B cell (primary cell): ENCODE results near the gene DEPDC4. TPM values are rescaled to one million over a fixed set of nuclear protein-coding genes. Genes with fewer than 3 reads are reported as not detected.

Experiments
- ATAC-seq: fragments of 200-7000 bp; cut with Tn5 transposase; one replicate; pipeline ENCODE4 v1.10.0; 2021; ENCODE audit warnings: low read depth, mild to moderate bottlenecking, moderate number of reproducible peaks, moderate library complexity
- CTCF ChIA-PET: fragments of 350-600 bp; sonication (Branson Sonifier 250); formaldehyde crosslinking; loops from one replicate; lab custom pipeline; 2021; ENCODE audit warnings: antibody characterized with exemption, inconsistent platforms; lab: Charles Lee
- POLR2A ChIA-PET: fragments of 350-600 bp; sonication (Branson Sonifier 250); formaldehyde crosslinking; loops from one replicate; lab custom pipeline; 2021; ENCODE audit warnings: antibody characterized with exemption; lab: Charles Lee
- DNase-seq: peaks from one replicate; pipeline ENCODE4 v3.0.0; 2013
- H2AFZ ChIP-seq: 2 replicates; pipeline ENCODE4 v1.6.1; 2012; ENCODE audit warnings: mild to moderate bottlenecking, low read depth, low read length; ENCODE audit not compliant: insufficient read depth, poor library complexity, severe bottlenecking
- H3K27ac ChIP-seq, 2 donors: 1 replicate in 1 of 2; 2 replicates in 1 of 2; pipeline ENCODE4 v1.5.1; 2012 to 2013; ENCODE audit warnings: low read length in 2 of 2, mild to moderate bottlenecking in 2 of 2, moderate library complexity in 1 of 2
- H3K27me3 ChIP-seq, 4 experiments: fragments of 200-600 bp in 1 of 4; sonication (generic) in 1 of 4; replicated peaks in 1 of 4; 1 replicate in 2 of 4; 2 replicates in 2 of 4; pipeline versions ENCODE4 v1.6.1 to v1.7.0; 2013 to 2016; ENCODE audit warnings: low read length in 3 of 4, mild to moderate bottlenecking in 2 of 4, mixed read lengths in 1 of 4, moderate library complexity in 1 of 4; ENCODE audit not compliant: insufficient read depth in 4 of 4, control insufficient read depth in 3 of 4; ENCODE audit errors: control extremely low read depth in 1 of 4
- H3K36me3 ChIP-seq, 2 experiments: replicated peaks in 1 of 2; 1 replicate in 1 of 2; 2 replicates in 1 of 2; pipeline versions ENCODE4 v1.6.1 to v1.7.1; 2013; ENCODE audit warnings: low read length in 1 of 2; ENCODE audit not compliant: insufficient read depth in 2 of 2, control insufficient read depth in 1 of 2; ENCODE audit errors: control extremely low read depth in 1 of 2, extremely low read depth in 1 of 2
- H3K4me1 ChIP-seq, 2 donors: fragments of 200-600 bp in 1 of 2; sonication (generic) in 1 of 2; 1 replicate in 1 of 2; 2 replicates in 1 of 2; pipeline versions ENCODE4 v1.5.1 to v1.6.1; 2013 to 2017; ENCODE audit warnings: low read length in 2 of 2; ENCODE audit not compliant: control insufficient read depth in 2 of 2, insufficient read depth in 2 of 2
- H3K4me2 ChIP-seq: replicated peaks from 2 replicates; pipeline ENCODE3; 2012; ENCODE audit warnings: mild to moderate bottlenecking, low read depth, low read length; ENCODE audit not compliant: poor library complexity, severe bottlenecking
- H3K4me3 ChIP-seq, 5 experiments: fragments of 200-600 bp in 1 of 5; sonication (generic) in 1 of 5; 1 replicate in 3 of 5; 2 replicates in 2 of 5; pipeline versions ENCODE4 v1.5.1 to v1.7.0; 2011 to 2016; ENCODE audit warnings: low read length in 4 of 5, mild to moderate bottlenecking in 4 of 5, low read depth in 2 of 5, control low read depth in 1 of 5, moderate library complexity in 1 of 5; ENCODE audit not compliant: insufficient read depth in 1 of 5; ENCODE audit errors: control extremely low read depth in 1 of 5, extremely low read depth in 1 of 5
- H3K79me2 ChIP-seq: fragments of 200-600 bp; sonication (generic); one replicate; pipeline ENCODE4 v1.6.0; 2016; ENCODE audit warnings: low read length; ENCODE audit not compliant: control insufficient read depth, insufficient read depth
- H3K9ac ChIP-seq: fragments of 200-600 bp; sonication (generic); 2 replicates; pipeline ENCODE4 v1.6.1; 2017; ENCODE audit warnings: mild to moderate bottlenecking, low read length, moderate library complexity
- H3K9me3 ChIP-seq, 3 donors: one replicate each; pipeline versions ENCODE4 v1.6.1 to v1.7.1; 2013; ENCODE audit warnings: low read length in 2 of 3; ENCODE audit not compliant: control insufficient read depth in 2 of 3, insufficient read depth in 1 of 3; ENCODE audit errors: control extremely low read depth in 1 of 3
- H4K20me1 ChIP-seq: 2 replicates; pipeline ENCODE4 v1.6.0; 2012; ENCODE audit warnings: mild to moderate bottlenecking, low read length; ENCODE audit not compliant: insufficient read depth, control insufficient read depth, poor library complexity, severe bottlenecking
- H3K27ac Mint-ChIP-seq: one replicate; pipeline ENCODE4 v1.8.0; 2021; ENCODE audit warnings: mixed read lengths
- H3K27me3 Mint-ChIP-seq: one replicate; pipeline ENCODE4 v1.8.0; 2021; ENCODE audit warnings: mixed read lengths
- H3K4me1 Mint-ChIP-seq: one replicate; pipeline ENCODE4 v1.8.0; 2021; ENCODE audit warnings: mixed read lengths
- H3K4me3 Mint-ChIP-seq: one replicate; pipeline ENCODE4 v1.8.0; 2021; ENCODE audit warnings: mixed read lengths
- H3K9me3 Mint-ChIP-seq: one replicate; pipeline ENCODE4 v1.8.0; 2022; ENCODE audit warnings: mixed read lengths; ENCODE audit not compliant: insufficient read depth
- CTCF ChIP-seq: fragments of 200-600 bp; IDR thresholded peaks from one replicate; pipeline ENCODE4 v1.8.0; 2022; ENCODE audit warnings: antibody characterized with exemption, mild to moderate bottlenecking
- EZH2 ChIP-seq: IDR thresholded peaks from 2 replicates; pipeline ENCODE4 v1.6.1; 2012; ENCODE audit warnings: borderline replicate concordance, low read depth, mild to moderate bottlenecking, moderate library complexity, low read length; ENCODE audit not compliant: insufficient read depth, poor library complexity, severe bottlenecking
- WGBS: methylation state at CpG from one replicate; pipeline ENCODE4 v1.1.5; 2013; ENCODE audit warnings: missing lambda C conversion rate; ENCODE audit not compliant: insufficient coverage; 5-methylcytosine and 5-hydroxymethylcytosine counted together
- intact Hi-C: fragments of 100-400 bp; cut with micrococcal nuclease; formaldehyde crosslinking; loops from one replicate; pipeline ENCODE4 v1.10.0; 2022
- polyA plus RNA-seq: library from polyadenylated mRNA; depleted of rRNA; stranded (reverse); fragments of >200 nt; gene quantifications from 2 replicates; pipeline ENCODE4 v1.2.3, GENCODE V29; 2012
- total RNA-seq, 2 donors: library from RNA; stranded (reverse); fragments of 120-200 nt in 1 of 2; gene quantifications; 1 replicate in 1 of 2; 2 replicates in 1 of 2; pipeline versions ENCODE4 v1.2.3 to v1.2.4, GENCODE V29; 2013 to 2022

DEPDC4 gene
- total and polyA plus RNA-seq, 2 donors (not counting 1 experiment from before 2014, with no cell fraction given), result 1.2 to 1.8 TPM

GRCh38 chr12:100211698-100212097, 55.2 kb downstream of the DEPDC4 start:
- H3K9me3 ChIP-seq, result no peaks in the 10 kb centered on the region
- no peak for TF ChIP-seq CTCF
- no peak for TF ChIP-seq EZH2
- no peak overlapping the region for H3K27ac Mint-ChIP-seq
- no peak overlapping the region for H3K4me2 ChIP-seq
- H3K79me2 ChIP-seq, result no peaks in the 10 kb centered on the region
- no peaks in the 10 kb centered on the region for H3K9me3 Mint-ChIP-seq
- no peak overlapping the region for H3K9ac ChIP-seq
- H3K4me3 Mint-ChIP-seq, result no peak overlapping the region
- intact Hi-C loops, result no loop called here
- H2AFZ ChIP-seq, result no peak overlapping the region
- POLR2A ChIA-PET, result no interaction called here
- no peaks in the 10 kb centered on the region for H3K4me1 ChIP-seq
- no peak overlapping the region for H3K4me3 ChIP-seq
- H3K27ac ChIP-seq, result no peak overlapping the region
- CTCF ChIA-PET, result interaction anchor here (1.6 kb wide), 1 partner anchor 56 kb away, joined by 5 read pairs; no protein-coding TSS in a partner anchor
- H4K20me1 ChIP-seq, result no peaks in the 10 kb centered on the region
- DNase-seq (no peak), ATAC-seq (no peak)
- no peaks in the 10 kb centered on the region for H3K27me3 ChIP-seq
- H3K4me1 Mint-ChIP-seq, result peaks cover 3% of the 10 kb centered on the region
- WGBS, result no CpG with 5 or more reads among the region's 2 CpGs
- peaks cover 14 to 39% of the 10 kb centered on the region in 2 experiments for H3K36me3 ChIP-seq
- H3K27me3 Mint-ChIP-seq, result no peaks in the 10 kb centered on the region

GRCh38 chr12:100208834-100209233, 58.0 kb downstream of the DEPDC4 start:
- no peaks in the 10 kb centered on the region for H3K27me3 Mint-ChIP-seq

More at GRCh38 chr12:100208834-100209233, 58.0 kb downstream of the DEPDC4 start:
- H3K27ac ChIP-seq, result no peak overlapping the region
- POLR2A ChIA-PET, result no interaction called here
- H3K4me3 ChIP-seq, result no peak overlapping the region
- no peak overlapping the region for H3K4me2 ChIP-seq
- no peak overlapping the region for H3K27ac Mint-ChIP-seq
- H3K27me3 ChIP-seq, result no peaks in the 10 kb centered on the region
- no peaks in the 10 kb centered on the region for H3K4me1 Mint-ChIP-seq
- H3K4me1 ChIP-seq, result no peaks in the 10 kb centered on the region
- no peak overlapping the region for H3K9ac ChIP-seq
- H3K9me3 ChIP-seq, result no peaks in the 10 kb centered on the region
- CTCF ChIA-PET, result no interaction called here
- TF ChIP-seq CTCF (no peak), EZH2 (no peak)
- 100% methylated on average over 3 of the region's 5 CpGs for WGBS
- no peaks in the 10 kb centered on the region for H4K20me1 ChIP-seq
- H3K4me3 Mint-ChIP-seq, result no peak overlapping the region
- peaks cover 10% of the 10 kb centered on the region for H3K79me2 ChIP-seq
- intact Hi-C loops, result no loop called here
- peaks cover 10 to 43% of the 10 kb centered on the region in 2 experiments for H3K36me3 ChIP-seq
- ATAC-seq (no peak), DNase-seq (no peak)
- no peaks in the 10 kb centered on the region for H3K9me3 Mint-ChIP-seq
- H2AFZ ChIP-seq, result no peak overlapping the region
